ENCODE results near the gene TEX13B. TPM values are rescaled to one million over a fixed set of nuclear protein-coding genes. Genes with fewer than 3 reads are reported as not detected.
A peak's percentile ranks its signal among the peaks of the same experiment; 100 is the strongest.

Gene TEX13B
- total RNA-seq, 1 donor: not detected

DNA sequence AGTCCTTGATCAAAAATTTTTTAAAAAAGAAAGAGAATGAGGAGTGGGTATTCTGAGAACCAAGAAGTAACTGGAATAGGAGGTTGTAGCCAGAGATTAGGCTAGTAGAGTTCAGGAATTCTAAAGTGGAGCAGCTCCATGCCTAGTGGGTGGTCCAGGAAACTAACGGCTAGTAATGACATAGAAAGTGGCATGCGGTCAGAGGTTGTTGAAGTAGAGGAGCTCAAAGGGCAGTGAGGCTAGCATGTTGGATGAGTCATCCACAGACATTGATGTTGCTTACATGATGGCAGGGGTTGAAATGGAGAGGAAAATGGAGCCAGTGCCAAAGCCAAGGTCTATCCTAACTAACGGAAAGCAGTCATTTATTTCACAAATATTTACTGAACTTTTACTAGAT, 42.1 kb downstream of the TEX13B start:
- TF ChIP-seq, protein P1, sequence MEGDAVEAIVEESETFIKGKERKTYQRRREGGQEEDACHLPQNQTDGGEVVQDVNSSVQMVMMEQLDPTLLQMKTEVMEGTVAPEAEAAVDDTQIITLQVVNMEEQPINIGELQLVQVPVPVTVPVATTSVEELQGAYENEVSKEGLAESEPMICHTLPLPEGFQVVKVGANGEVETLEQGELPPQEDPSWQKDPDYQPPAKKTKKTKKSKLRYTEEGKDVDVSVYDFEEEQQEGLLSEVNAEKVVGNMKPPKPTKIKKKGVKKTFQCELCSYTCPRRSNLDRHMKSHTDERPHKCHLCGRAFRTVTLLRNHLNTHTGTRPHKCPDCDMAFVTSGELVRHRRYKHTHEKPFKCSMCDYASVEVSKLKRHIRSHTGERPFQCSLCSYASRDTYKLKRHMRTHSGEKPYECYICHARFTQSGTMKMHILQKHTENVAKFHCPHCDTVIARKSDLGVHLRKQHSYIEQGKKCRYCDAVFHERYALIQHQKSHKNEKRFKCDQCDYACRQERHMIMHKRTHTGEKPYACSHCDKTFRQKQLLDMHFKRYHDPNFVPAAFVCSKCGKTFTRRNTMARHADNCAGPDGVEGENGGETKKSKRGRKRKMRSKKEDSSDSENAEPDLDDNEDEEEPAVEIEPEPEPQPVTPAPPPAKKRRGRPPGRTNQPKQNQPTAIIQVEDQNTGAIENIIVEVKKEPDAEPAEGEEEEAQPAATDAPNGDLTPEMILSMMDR (IDR thresholded peaks at IDR 0.05; ENCODE audit: insufficient read depth, low read depth, low read length): no peak
- no peak overlapping the region for H3K4me3 ChIP-seq (ENCODE audit: low read depth, low read length)
- peak; percentile 6 for DNase-seq (ENCODE audit: low read depth)

DNA sequence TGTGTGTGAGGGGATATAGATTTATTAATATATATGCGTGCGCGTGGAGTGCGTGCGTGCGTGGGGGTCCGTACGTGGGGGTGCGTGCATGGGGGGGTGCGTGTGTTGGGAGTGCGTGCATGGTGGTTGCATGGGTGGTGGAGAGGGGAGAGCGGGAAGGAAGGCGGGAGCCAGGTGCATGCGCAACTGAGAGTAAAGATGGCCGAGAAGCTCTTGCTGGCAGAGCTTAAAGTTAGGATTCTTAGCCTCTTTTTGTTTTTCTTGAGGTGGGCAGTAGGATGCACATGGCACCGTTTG, 45.8 kb downstream of the TEX13B start:
- no peak for DNase-seq (ENCODE audit: low read depth)
- H3K4me3 ChIP-seq (ENCODE audit: low read depth, low read length): no peak overlapping the region
- TF ChIP-seq, protein P1 (IDR thresholded peaks at IDR 0.05; ENCODE audit: insufficient read depth, low read depth, low read length): no peak

DNA sequence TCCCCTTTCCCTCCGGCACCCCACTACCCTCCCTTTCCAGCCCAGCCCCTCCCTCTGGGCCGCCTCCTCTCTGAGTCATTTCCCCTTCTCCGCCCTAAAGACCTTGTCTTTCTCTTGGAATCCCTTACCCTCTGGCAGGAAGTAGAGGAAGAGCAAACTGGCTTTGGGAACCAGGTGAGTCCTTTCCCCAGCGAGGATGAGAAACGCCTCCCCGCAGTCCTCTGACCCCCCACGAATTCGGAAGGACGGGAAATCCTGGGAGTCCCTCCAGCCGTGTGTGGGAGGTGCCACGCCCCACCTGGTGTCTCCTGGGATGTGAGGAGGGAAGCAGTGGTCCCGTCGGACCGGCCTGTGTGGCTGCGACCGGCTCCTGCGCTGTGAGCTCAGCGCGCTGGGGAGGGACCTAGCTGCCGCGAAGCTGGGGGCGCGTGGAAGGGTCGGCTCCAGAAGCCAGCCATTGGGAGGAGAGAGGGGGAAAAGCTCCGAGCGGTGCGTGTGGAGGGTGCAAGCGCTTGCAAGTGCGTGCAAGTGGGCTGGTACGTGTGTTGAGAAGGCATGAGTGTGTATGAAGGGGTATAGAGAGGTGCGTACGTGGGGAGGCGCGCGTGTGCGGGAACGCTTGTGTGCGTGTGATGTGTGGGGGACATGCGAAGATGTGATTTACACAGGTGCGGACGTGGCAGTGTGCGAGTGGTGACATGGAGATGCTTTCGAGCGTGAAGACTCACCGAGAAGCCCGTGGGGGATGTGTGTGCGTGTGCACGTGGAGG, 46.3 kb downstream of the TEX13B start:
- peak overlapping the region; percentile 46 for H3K4me3 ChIP-seq (ENCODE audit: low read depth, low read length)
- TF ChIP-seq, protein P1 (IDR thresholded peaks at IDR 0.05; ENCODE audit: insufficient read depth, low read depth, low read length): no peak
- DNase-seq (ENCODE audit: low read depth): no peak

DNA sequence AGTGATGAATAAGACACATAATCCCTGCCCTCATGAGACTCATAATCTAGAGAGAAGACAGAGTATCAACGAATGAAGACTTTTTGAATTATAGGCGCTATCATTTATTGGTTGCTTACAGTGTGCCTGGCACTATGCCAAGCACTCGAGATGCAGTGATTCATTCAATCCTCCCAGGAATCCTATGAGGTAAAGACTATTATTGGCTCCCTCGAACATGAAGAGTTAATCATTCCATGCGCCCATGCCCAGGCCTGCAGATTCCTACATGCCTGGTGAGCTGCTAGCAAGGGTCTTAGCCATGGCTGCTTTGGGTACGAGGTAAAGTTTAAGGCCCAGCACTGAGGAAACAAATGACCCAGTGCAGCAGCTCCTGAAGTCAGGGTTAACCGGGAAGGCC, 47.0 kb downstream of the TEX13B start:
- peak overlapping the region; percentile 46 for H3K4me3 ChIP-seq (ENCODE audit: low read depth, low read length)
- TF ChIP-seq, protein P1 (IDR thresholded peaks at IDR 0.05; ENCODE audit: insufficient read depth, low read depth, low read length): no peak
- DNase-seq (ENCODE audit: low read depth): no peak

DNA sequence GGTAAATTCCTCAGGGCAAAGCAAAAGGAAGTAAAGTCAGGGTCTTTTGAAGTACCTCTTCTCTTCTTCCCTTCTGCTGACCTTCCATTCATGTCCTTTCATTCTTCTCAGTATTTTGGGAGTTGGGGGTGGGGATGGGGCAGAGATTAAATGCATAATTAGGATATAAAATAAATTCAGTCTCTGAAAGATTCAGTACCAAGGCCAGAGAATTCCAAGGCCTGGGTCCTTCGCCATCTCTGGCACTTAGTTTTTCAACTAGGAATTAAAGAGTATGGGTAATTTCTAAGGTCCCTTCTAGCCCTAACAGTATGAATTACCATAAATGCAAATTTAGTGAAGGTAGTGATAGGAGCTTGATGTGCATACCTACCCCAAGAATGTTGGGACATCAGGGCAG, 47.9 kb downstream of the TEX13B start:
- TF ChIP-seq, protein P1 (IDR thresholded peaks at IDR 0.05; ENCODE audit: insufficient read depth, low read depth, low read length): no peak
- DNase-seq (ENCODE audit: low read depth): no peak
- H3K4me3 ChIP-seq (ENCODE audit: low read depth, low read length): no peak overlapping the region

Other genes with a start within 250 kb of the TEX13B start
- 16.0 and 25.8 TPM in 2 replicates for gene TSC22D3, start 206.6 kb downstream of the TEX13B start, total RNA-seq
- not detected in 2 replicates for gene NCBP2L, start 204.6 kb downstream of the TEX13B start, total RNA-seq
- gene MID2, start 156.5 kb downstream of the TEX13B start, total RNA-seq: 21.6 and 33.2 TPM in 2 replicates
- gene VSIG1, start 62.7 kb upstream of the TEX13B start, total RNA-seq: not detected in 2 replicates
- 72.2 and 96.7 TPM in 2 replicates for gene PSMD10, start 109.2 kb upstream of the TEX13B start, total RNA-seq
- 10.6 and 17.3 TPM in 2 replicates for gene ATG4A, start 109.4 kb upstream of the TEX13B start, total RNA-seq